Neural cell (in vitro differentiated cells): ENCODE measurements around the gene MUC21. TPM values are rescaled to one million over a fixed set of nuclear protein-coding genes. Genes with fewer than 3 reads are reported as not detected.

ENCODE experiments used
- H2AFZ ChIP-seq: fragments of 200-600, 300-800 bp; sonication (generic), shearing (Covaris generic); 2 replicates; pipeline ENCODE4 v1.6.0; 2014; ENCODE audit warnings: low read depth, mild to moderate bottlenecking, antibody characterized with exemption, low read length, moderate library complexity
- H3F3A ChIP-seq: fragments of 200-600 bp; shearing (Covaris generic); 2 replicates; pipeline ENCODE4 v1.6.1; 2016; ENCODE audit warnings: mild to moderate bottlenecking, moderate library complexity, mixed read lengths, antibody characterized with exemption, low read length; ENCODE audit not compliant: insufficient read depth, poor library complexity, severe bottlenecking
- H3K27ac ChIP-seq: fragments of 200-600, 300-800 bp; sonication (generic), shearing (Covaris generic); 2 replicates; pipeline ENCODE4 v1.5.1; 2014; ENCODE audit warnings: mild to moderate bottlenecking, low read length, moderate library complexity
- H3K27me3 ChIP-seq: fragments of 300-800, 200-600 bp; sonication (generic), shearing (Covaris generic); 2 replicates; pipeline ENCODE4 v1.6.0; 2014; ENCODE audit warnings: mild to moderate bottlenecking, low read depth, low read length, moderate library complexity; ENCODE audit not compliant: insufficient read depth
- H3K36me3 ChIP-seq: fragments of 300-800, 200-600 bp; sonication (generic), shearing (Covaris generic); 2 replicates; pipeline ENCODE4 v1.5.1; 2014; ENCODE audit warnings: mild to moderate bottlenecking, antibody characterized with exemption, low read length, moderate library complexity; ENCODE audit not compliant: insufficient read depth
- H3K4me2 ChIP-seq: fragments of 300-800, 200-600 bp; sonication (generic), shearing (Covaris generic); 2 replicates; pipeline ENCODE4 v1.6.0; 2014; ENCODE audit warnings: mild to moderate bottlenecking, low read length
- H3K4me3 ChIP-seq: fragments of 300-800, 200-600 bp; sonication (generic), shearing (Covaris generic); 2 replicates; pipeline ENCODE4 v1.5.1; 2014; ENCODE audit warnings: mild to moderate bottlenecking, low read length, moderate library complexity
- H3K79me2 ChIP-seq: fragments of 200-600 bp; shearing (Covaris generic); replicated peaks from 2 replicates; pipeline ENCODE4 v1.6.0; 2014; ENCODE audit warnings: mild to moderate bottlenecking, low read length, moderate library complexity; ENCODE audit not compliant: insufficient read depth
- H3K9ac ChIP-seq: fragments of 300-800, 200-600 bp; sonication (generic), shearing (Covaris generic); 2 replicates; pipeline ENCODE4 v1.6.1; 2016; ENCODE audit warnings: mild to moderate bottlenecking, low read length, mixed read lengths
- H3K9me2 ChIP-seq: fragments of 200-600 bp; shearing (Covaris generic); 2 replicates; pipeline ENCODE4 v1.6.1; 2016; ENCODE audit warnings: mild to moderate bottlenecking, low read length, mixed read lengths; ENCODE audit not compliant: insufficient read depth
- H3K9me3 ChIP-seq: fragments of 200-600, 300-800 bp; sonication (generic), shearing (Covaris generic); 2 replicates; pipeline ENCODE4 v1.6.1; 2016; ENCODE audit warnings: mild to moderate bottlenecking, mixed run types, low read length, moderate library complexity, mixed read lengths
- H4K20me1 ChIP-seq: fragments of 200-600 bp; shearing (Covaris generic); 2 replicates; pipeline ENCODE4 v1.6.1; 2016; ENCODE audit warnings: mild to moderate bottlenecking, mixed run types; ENCODE audit not compliant: insufficient read depth
- CTCF ChIP-seq: fragments of 450-650 bp; IDR thresholded peaks from 2 replicates; pipeline ENCODE4 v1.5.1; 2014; ENCODE audit warnings: antibody characterized with exemption, mild to moderate bottlenecking, moderate library complexity; ENCODE audit not compliant: poor library complexity, severe bottlenecking
- EP300 ChIP-seq: fragments of 450-650 bp; conservative IDR thresholded peaks from 2 replicates; pipeline ENCODE4 v1.6.1; 2014; ENCODE audit warnings: antibody characterized with exemption, mild to moderate bottlenecking, moderate library complexity; ENCODE audit not compliant: poor library complexity, severe bottlenecking
- EZH2 ChIP-seq: fragments of 200-600, 300-800 bp; shearing (Covaris generic), sonication (generic); IDR thresholded peaks from 2 replicates; pipeline ENCODE4 v1.6.1; 2014; ENCODE audit warnings: antibody characterized with exemption, low read length, borderline replicate concordance, mild to moderate bottlenecking; ENCODE audit not compliant: insufficient read depth, poor library complexity, severe bottlenecking
- MXI1 ChIP-seq: fragments of 450-650 bp; conservative IDR thresholded peaks from 2 replicates; pipeline ENCODE4 v1.6.1; 2014; ENCODE audit warnings: antibody characterized with exemption, mild to moderate bottlenecking; ENCODE audit not compliant: poor library complexity, severe bottlenecking
- POLR2AphosphoS5 ChIP-seq: IDR thresholded peaks from 2 replicates; pipeline ENCODE4 v1.6.1; 2012
- RAD21 ChIP-seq: fragments of 450-650 bp; conservative IDR thresholded peaks from 2 replicates; pipeline ENCODE4 v1.6.1; 2014; ENCODE audit warnings: antibody characterized with exemption, mild to moderate bottlenecking, moderate library complexity
- REST ChIP-seq: IDR thresholded peaks from 2 replicates; pipeline ENCODE4 v1.6.1; 2012; ENCODE audit warnings: borderline replicate concordance
- SMC3 ChIP-seq: fragments of 450-650 bp; conservative IDR thresholded peaks from 2 replicates; pipeline ENCODE4 v1.6.1; 2014; ENCODE audit warnings: antibody characterized with exemption, mild to moderate bottlenecking, moderate library complexity; ENCODE audit not compliant: poor library complexity
- TAF1 ChIP-seq: IDR thresholded peaks from 2 replicates; pipeline ENCODE4 v1.6.1; 2012; ENCODE audit warnings: low read depth
- polyA plus RNA-seq: library from polyadenylated mRNA; depleted of rRNA; stranded (reverse); fragments of >200 nt; gene quantifications from 2 replicates; pipeline ENCODE4 v1.2.3, GENCODE V29; 2014

MUC21 gene
- polyA plus RNA-seq, 1 donor from 2014 or later, result not detected

- TF ChIP-seq CTCF (no peak), RAD21 (no peak), SMC3 (no peak), POLR2AphosphoS5 (no peak), REST (no peak), EZH2 (no peak), EP300 (no peak), TAF1 (no peak), MXI1 (no peak)
- Histone ChIP-seq H3K9me2 (no peaks in the 10 kb centered on the region), H3K79me2 (no peaks in the 10 kb centered on the region), H3K4me3 (no peak overlapping the region), H3K4me2 (no peak overlapping the region), H3K27me3 (no peaks in the 10 kb centered on the region), H2AFZ (no peak overlapping the region), H3K36me3 (no peaks in the 10 kb centered on the region), H3K27ac (no peak overlapping the region), H3F3A (no peaks in the 10 kb centered on the region), H4K20me1 (no peaks in the 10 kb centered on the region), H3K9ac (no peak overlapping the region), H3K9me3 (no peaks in the 10 kb centered on the region)
These were observed 8.4 kb downstream of the MUC21 start for GRCh38 chr6:30991891-30992290.

- H3K4me3 ChIP-seq, result no peak overlapping the region
- H3K27me3 ChIP-seq, result no peaks in the 10 kb centered on the region
These were observed 13.8 kb downstream of the MUC21 start for GRCh38 chr6:30997301-30997700.

More at GRCh38 chr6:30997301-30997700, 13.8 kb downstream of the MUC21 start:
- Histone ChIP-seq H2AFZ (no peak overlapping the region), H3K4me2 (no peak overlapping the region), H3K36me3 (no peaks in the 10 kb centered on the region), H3K79me2 (no peaks in the 10 kb centered on the region), H3K9ac (no peak overlapping the region), H3F3A (no peaks in the 10 kb centered on the region), H3K9me3 (no peaks in the 10 kb centered on the region), H3K27ac (no peak overlapping the region), H4K20me1 (no peaks in the 10 kb centered on the region), H3K9me2 (no peaks in the 10 kb centered on the region)
- TF ChIP-seq SMC3, result no peak
- no peak for TF ChIP-seq MXI1
- no peak for TF ChIP-seq CTCF
- TF ChIP-seq EP300, result no peak
- no peak for TF ChIP-seq RAD21
- TF ChIP-seq EZH2, result no peak
- TF ChIP-seq TAF1, result no peak
- no peak for TF ChIP-seq POLR2AphosphoS5
- no peak for TF ChIP-seq REST
